Pulmonary artery endothelial cell (primary cell): ENCODE results near the gene FOXP4. TPM values are rescaled to one million over a fixed set of nuclear protein-coding genes. Genes with fewer than 3 reads are reported as not detected.

Experiments
- DNase-seq: peaks from one replicate; pipeline ENCODE4 v3.0.0-alpha.2; 2011; ENCODE audit warnings: low read depth, low spot score
- total RNA-seq: library from RNA; depleted of rRNA; stranded (reverse); fragments of >200 nt; gene quantifications from 2 replicates; pipeline ENCODE4 v1.2.3, GENCODE V29; 2014

FOXP4 gene
- total RNA-seq, 1 donor from 2014 or later: 2.9 TPM

GRCh38 chr6:41622206-41622988, 76.2 kb downstream of the FOXP4 start:
- no peak for DNase-seq

DNA sequence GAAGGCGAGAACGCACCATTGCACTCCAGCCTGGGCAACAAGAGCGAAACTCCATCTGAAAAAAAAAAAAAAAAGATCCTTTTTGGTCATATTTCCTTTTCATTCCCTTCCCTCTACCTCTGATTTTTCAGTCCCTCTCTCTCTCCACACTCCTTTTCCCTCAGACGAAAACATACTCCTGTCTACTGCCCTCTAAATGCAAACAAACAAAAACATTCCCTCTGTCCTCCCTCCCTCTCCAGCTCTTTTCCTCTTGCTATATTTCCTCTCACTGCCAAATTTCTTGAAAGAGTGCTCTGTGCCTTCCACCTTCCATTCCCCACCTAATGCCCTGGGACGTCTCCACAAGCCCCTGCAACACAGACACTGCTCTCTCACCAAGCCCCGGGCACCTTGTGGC, 77.1 kb downstream of the FOXP4 start:
- DNase-seq: no peak

DNA sequence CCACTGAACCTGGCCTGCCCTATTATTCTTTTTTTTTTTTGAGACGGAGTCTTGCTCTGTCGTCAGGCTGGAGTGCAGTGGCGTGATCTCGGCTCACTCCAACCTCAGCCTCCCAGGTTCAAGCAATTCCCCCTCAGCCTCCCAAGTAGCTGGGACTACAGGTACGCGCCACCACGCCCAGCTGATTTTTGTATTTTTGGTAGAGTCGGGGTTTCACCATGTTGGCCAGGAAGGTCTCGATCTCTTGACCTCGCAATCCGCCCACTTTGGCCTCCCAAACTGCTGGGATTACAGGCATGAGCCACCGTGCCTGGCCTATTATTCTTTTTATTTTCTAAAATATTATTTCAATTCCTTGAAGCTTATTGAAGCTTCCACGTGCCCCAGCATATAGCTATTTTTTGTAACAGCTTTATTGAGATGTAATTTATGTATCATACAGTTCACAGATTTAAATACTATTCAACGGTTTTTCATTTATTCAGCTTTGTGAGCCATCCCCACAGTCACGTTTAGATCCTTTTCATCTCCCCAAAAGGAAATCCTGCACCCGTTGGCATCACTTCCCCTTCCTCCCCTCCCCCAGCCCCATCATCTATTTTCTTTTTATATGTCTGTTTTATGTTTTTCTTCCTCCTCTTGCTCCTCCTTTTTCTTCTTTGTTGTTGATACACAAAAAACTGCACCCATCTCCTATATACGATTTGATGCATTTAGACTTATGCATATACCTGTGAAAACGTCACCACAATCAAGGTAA, 78.6 kb downstream of the FOXP4 start:
- no peak for DNase-seq

GRCh38 chr6:41625442-41625841, 79.3 kb downstream of the FOXP4 start:
- DNase-seq: no peak

GRCh38 chr6:41626022-41626421, 79.8 kb downstream of the FOXP4 start:
- no peak for DNase-seq

- DNase-seq: peak; percentile 71
These were observed 80.7 kb downstream of the FOXP4 start for GRCh38 chr6:41626917-41627316.

GRCh38 chr6:41629128-41629527, 82.9 kb downstream of the FOXP4 start:
- DNase-seq: no peak

DNA sequence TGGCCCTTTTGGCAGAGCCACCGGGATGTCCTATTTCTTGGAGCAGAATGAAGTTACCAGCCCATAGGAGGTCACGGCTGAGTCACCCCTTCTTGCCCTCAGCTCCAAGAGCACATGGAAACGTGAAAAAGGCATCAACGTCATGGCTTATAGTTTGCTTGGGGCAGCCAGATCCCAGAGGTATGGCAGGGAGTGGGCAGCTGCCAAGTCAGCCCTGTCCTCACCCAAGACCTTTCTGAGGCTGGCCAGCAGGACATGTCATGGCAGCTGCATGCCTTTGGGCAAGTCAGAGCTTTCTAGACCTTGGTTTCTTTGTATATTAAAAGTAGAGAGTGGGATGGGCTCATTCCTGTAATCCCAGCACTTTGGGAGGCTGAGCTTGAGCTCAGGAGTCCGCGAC, 83.9 kb downstream of the FOXP4 start:
- no peak for DNase-seq

DNA sequence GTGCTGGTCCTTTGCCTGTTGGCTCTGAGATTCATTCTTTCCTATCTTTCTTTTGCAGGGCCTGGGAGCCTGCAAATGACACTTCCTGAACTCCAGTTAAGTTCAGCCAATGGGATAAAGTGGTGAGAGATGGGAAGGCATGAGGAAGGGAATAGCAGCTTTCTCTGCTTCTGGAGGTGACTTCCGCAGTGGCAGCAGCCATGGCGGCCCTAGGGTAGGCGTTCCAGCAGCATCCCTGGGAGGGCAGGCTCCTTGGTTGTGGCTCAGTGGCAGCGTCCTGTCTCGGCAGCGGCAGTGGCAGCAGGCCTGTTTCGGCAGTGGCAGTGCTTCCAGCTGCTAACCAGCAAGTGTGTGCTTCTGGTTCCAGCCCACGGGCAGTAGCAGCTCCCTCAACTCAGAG, 84.8 kb downstream of the FOXP4 start:
- no peak for DNase-seq

- DNase-seq: no peak
These were observed 87.0 kb downstream of the FOXP4 start for GRCh38 chr6:41633056-41633634.

DNA sequence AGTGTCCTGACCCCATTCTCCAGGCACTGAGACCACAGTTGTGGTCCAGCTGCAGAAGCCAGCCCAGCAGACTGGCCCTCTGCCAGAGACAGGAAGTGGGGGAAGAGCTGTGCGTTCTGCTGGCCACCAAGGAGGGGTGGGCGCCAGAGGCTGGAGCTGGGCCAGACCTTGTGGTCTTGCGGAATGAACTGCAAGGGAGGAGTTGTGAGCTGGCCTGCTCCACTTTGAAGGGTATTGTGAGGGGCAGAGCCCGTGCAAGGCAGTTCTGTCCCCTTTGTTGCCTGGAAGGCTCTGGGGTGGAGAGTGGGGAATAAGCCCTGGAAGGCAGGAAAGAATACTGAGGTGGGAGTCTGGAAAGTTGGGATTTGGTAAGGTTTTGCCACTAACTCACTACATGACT, 88.5 kb downstream of the FOXP4 start:
- DNase-seq: no peak

GRCh38 chr6:41635365-41635764, 89.2 kb downstream of the FOXP4 start:
- DNase-seq: no peak

GRCh38 chr6:41636833-41637193, 90.6 kb downstream of the FOXP4 start:
- DNase-seq: no peak

DNA sequence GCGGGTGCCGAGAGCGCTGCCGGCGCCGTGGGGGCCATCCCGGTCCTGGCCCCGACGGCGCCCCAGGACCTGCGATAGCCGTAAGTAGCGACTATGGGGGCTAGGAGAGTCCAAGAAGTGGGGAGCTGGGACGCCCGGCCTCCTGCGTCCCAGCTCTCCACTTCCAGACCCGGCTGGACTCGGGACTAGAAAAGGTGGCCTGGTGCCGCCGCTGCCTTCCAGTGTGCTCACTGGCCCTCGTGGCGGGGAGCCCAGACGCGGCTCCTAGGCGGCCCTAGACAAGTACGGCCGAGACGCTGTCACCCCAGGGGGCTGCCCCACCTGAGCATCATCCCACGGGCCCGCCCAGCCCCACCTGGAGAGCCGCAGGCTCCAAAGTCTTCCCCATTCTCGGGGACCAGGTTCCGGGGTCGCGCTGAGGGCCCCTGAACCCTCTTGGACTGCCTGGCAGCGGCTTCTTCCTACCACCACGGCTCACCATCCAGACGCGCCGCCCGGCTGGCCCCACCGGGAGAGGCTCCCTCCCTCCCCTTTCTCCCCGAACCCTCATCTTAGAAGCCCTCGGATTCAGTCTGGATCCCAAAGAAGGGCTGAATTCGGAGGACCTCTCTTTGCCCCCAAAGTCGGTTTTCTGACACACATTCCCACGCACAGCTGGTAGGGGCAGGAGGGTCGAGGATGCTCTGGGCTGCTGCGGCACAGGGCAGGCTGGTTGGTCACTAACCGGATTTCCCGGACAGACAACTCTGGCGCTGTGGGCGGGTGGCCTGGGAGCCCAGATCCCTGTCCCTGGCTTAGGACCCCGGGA, 91.2 kb downstream of the FOXP4 start:
- DNase-seq: no peak

DNA sequence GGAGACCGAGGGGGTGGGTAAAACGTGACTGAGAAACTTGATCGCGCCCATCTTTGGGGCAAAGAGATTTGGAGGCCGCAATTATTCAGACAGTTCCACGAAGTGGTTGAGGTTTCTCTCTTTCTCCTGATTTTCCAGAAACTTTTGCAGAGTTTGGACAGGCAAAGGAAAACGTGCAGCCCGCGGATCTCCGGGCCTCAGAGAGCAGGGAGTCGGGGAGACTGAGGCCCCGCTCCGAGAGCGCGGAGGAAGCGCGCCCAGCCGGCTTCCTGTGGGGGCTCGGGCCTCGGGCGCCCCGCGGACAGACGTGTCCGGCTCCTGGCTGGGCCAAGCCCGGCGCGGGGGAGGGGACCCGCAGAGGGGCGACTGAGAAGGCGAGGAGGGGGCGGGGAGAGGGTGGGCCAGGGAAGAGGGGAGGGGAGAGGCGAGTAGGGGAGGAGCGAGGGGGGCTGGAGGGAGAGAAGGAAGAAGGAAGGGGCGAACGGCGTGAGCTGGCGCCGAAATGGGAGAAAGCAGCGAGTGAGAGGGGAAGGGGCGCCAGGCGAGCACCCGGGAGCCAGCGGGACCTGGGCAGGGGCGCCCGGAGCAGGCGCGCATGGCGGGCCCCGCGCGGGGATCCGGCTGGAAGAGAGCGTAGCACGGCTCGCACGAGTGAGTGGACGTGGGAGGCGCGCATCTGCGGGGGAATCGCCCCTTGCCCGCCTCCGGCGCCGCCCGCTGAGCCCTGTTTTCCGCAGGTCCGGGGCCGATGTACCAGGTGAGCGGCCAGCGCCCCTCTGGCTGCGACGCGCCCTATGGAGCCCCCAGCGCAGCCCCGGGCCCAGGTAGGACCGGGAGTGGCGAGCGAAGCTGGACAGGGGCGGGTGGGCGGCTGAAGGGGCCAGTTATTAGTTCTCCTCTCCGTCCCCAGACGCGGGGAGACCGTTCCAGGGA, 92.1 kb downstream of the FOXP4 start, which contains the start of gene MDFI:
MDFI (plus strand) TSS at position 467 of the 933 bp plus-strand sequence; CDS start at position 749, 282 bp downstream.
- no peak for DNase-seq

DNA sequence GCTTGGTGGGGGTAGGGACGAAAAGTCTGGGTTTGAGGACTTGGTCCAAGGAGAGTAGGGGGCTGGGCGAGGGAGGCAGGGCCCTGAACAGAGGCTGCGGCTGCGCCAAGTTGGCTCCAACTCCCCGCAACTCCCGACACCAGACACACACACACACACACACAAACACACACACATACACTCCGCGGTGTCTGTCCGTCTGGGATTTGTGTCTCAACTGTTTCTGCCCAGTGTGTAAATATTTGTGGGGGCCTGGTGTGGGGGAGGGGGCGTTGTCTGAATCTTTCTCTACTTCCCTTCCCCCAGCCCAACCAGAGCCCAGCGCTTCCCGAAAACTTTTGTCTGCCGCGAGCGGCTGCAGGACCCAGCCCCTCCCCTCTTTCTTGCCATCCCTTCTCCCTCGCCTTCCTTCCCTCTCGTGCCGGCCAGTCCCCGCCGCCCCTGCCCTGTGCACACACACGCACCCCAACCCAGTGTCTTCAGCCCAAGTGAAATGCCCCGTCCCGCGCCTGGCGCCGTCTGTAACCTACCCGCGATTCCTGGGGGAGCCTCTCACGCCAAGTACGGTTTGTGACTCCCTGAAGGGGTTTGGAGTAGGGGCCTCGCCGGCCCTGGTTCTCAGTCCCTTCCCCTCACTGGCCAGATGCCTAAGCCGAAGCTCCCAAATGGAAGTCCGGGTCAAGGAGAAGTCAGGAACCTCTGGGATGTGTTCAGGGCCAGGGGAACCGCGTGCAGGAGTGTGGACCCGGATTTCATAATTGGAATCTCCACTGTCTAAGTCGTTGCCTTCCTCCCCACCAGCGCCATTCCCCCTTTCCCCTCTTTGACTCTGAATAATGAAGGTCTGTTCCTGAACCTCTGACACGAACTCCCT, 93.0 kb downstream of the FOXP4 start:
- no peak for DNase-seq

DNA sequence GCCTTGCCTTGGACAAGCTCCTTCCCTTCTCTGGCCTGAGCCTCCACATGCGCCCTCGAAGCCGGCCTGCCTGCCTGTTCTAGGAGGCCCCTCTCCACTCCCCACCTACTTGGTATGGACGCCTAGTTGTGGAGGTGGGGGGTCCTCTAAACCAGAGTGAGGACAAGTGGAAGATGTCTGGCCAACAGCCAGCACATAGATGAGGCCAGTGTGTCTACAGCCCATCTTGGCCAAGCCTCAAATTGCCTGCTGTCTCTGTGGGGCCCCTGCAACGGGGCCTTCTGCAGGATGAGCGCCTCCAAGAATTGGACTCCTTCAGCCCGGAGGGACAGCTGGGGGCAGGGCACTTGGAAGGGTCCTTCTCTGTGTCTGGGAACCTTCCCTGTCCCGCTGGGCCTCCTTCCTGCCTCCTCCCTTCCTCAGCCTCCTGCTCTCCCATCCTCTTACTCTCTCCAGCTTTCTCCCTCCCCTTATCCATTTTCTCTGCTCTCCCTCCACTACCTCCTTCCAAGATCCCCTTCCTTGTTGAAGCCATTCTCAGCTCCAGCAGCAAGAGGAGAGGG, 93.7 kb downstream of the FOXP4 start:
- no peak for DNase-seq

DNA sequence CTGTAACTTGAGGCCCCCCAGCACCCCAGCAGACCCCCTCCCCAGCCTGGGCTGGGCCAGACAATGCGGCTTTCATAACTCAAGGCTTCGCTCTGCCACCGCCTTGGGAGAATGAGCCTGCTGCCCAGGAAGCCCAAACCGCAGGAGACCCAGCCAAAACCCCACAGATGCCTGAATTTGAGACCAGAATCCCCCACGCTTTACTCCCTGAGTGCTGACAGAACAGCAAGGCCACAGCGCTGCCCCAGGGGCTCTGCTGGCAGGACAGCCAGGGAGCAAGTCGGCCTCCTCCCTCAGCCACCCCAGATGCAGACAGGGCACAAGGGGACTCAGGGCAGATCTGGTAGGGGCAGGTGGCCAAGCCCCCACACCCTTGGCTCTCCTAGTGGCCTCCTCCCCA, 94.2 kb downstream of the FOXP4 start:
- DNase-seq: no peak

- no peak for DNase-seq
These were observed 95.3 kb downstream of the FOXP4 start for GRCh38 chr6:41641352-41641925.
